ENCODE measurements around the gene SMG5.

The SMG5 gene

GRCh38 chr1:156291226-156292061, 8.8 kb upstream of the SMG5 start:
- no peak for TF ChIP-seq POLR2A (IDR thresholded peaks at IDR 0.05; ENCODE audit: low read depth, low read length)
- FAIRE-seq = no peak
- no peak for DNase-seq (ENCODE audit: insufficient read length, low spot score)

- FAIRE-seq (no peak), DNase-seq (ENCODE audit: insufficient read length, low spot score) (no peak)
- no peak for TF ChIP-seq POLR2A (IDR thresholded peaks at IDR 0.05; ENCODE audit: low read depth, low read length)
These were observed 7.2 kb upstream of the SMG5 start for GRCh38 chr1:156289857-156290256.

- TF ChIP-seq POLR2A (IDR thresholded peaks at IDR 0.05; ENCODE audit: low read depth, low read length) = no peak
- DNase-seq (ENCODE audit: insufficient read length, low spot score) (no peak), FAIRE-seq (no peak)
These were observed 3.4 kb upstream of the SMG5 start for GRCh38 chr1:156286061-156286460.

GRCh38 chr1:156285437-156285836, 2.8 kb upstream of the SMG5 start:
- TF ChIP-seq POLR2A (IDR thresholded peaks at IDR 0.05; ENCODE audit: low read depth, low read length) = no peak
- FAIRE-seq (no peak), DNase-seq (ENCODE audit: insufficient read length, low spot score) (no peak)

GRCh38 chr1:156284757-156285156, 2.1 kb upstream of the SMG5 start:
- no peak for TF ChIP-seq POLR2A (IDR thresholded peaks at IDR 0.05; ENCODE audit: low read depth, low read length)
- FAIRE-seq = no peak
- no peak for DNase-seq (ENCODE audit: insufficient read length, low spot score)

GRCh38 chr1:156284112-156284511, 1.5 kb upstream of the SMG5 start, which contains the start of gene TMEM79:
TMEM79 (plus strand) TSS chr1:156284325; CDS start chr1:156285227, 902 bp downstream.
- TF ChIP-seq POLR2A (IDR thresholded peaks at IDR 0.05; ENCODE audit: low read depth, low read length) = no peak
- FAIRE-seq (no peak), DNase-seq (ENCODE audit: insufficient read length, low spot score) (no peak)

GRCh38 chr1:156283521-156283920, 896 bp upstream of the SMG5 start:
- no peak for TF ChIP-seq POLR2A (IDR thresholded peaks at IDR 0.05; ENCODE audit: low read depth, low read length)
- DNase-seq (ENCODE audit: insufficient read length, low spot score) (no peak), FAIRE-seq (no peak)

GRCh38 chr1:156281693-156282478, 739 bp downstream of the SMG5 start:
- FAIRE-seq (no peak), DNase-seq (ENCODE audit: insufficient read length, low spot score) (no peak)
- TF ChIP-seq POLR2A (IDR thresholded peaks at IDR 0.05; ENCODE audit: low read depth, low read length) = no peak

GRCh38 chr1:156281281-156281680, 1.3 kb downstream of the SMG5 start:
- DNase-seq (ENCODE audit: insufficient read length, low spot score) = no peak
- TF ChIP-seq POLR2A (IDR thresholded peaks at IDR 0.05; ENCODE audit: low read depth, low read length) = no peak
- no peak for FAIRE-seq

- FAIRE-seq (no peak), DNase-seq (ENCODE audit: insufficient read length, low spot score) (no peak)
- no peak for TF ChIP-seq POLR2A (IDR thresholded peaks at IDR 0.05; ENCODE audit: low read depth, low read length)
These were observed 2.8 kb downstream of the SMG5 start for GRCh38 chr1:156279837-156280236.

GRCh38 chr1:156276966-156277381, 5.7 kb downstream of the SMG5 start:
- FAIRE-seq = no peak
- TF ChIP-seq POLR2A (IDR thresholded peaks at IDR 0.05; ENCODE audit: low read depth, low read length) = no peak
- DNase-seq (ENCODE audit: insufficient read length, low spot score) = no peak

GRCh38 chr1:156276532-156276931, 6.1 kb downstream of the SMG5 start:
- TF ChIP-seq POLR2A (IDR thresholded peaks at IDR 0.05; ENCODE audit: low read depth, low read length) = no peak
- DNase-seq (ENCODE audit: insufficient read length, low spot score) (no peak), FAIRE-seq (no peak)

- FAIRE-seq (no peak), DNase-seq (ENCODE audit: insufficient read length, low spot score) (no peak)
- no peak for TF ChIP-seq POLR2A (IDR thresholded peaks at IDR 0.05; ENCODE audit: low read depth, low read length)
These were observed 12.3 kb downstream of the SMG5 start for GRCh38 chr1:156270314-156270713.

GRCh38 chr1:156268336-156268735, 14.3 kb downstream of the SMG5 start:
- no peak for DNase-seq (ENCODE audit: insufficient read length, low spot score)
- no peak for FAIRE-seq
- TF ChIP-seq POLR2A (IDR thresholded peaks at IDR 0.05; ENCODE audit: low read depth, low read length) = no peak

- no peak for FAIRE-seq
- no peak for DNase-seq (ENCODE audit: insufficient read length, low spot score)
- no peak for TF ChIP-seq POLR2A (IDR thresholded peaks at IDR 0.05; ENCODE audit: low read depth, low read length)
These were observed 16.6 kb downstream of the SMG5 start for GRCh38 chr1:156266051-156266450.
